Measurements from ENCODE around the gene LYPD5.
"Not testable (repeated sequence)": the region's sequence is repeated elsewhere in the genome, so short reads cannot be mapped to it uniquely, and the experiment has no call there.

The LYPD5 gene

DNA sequence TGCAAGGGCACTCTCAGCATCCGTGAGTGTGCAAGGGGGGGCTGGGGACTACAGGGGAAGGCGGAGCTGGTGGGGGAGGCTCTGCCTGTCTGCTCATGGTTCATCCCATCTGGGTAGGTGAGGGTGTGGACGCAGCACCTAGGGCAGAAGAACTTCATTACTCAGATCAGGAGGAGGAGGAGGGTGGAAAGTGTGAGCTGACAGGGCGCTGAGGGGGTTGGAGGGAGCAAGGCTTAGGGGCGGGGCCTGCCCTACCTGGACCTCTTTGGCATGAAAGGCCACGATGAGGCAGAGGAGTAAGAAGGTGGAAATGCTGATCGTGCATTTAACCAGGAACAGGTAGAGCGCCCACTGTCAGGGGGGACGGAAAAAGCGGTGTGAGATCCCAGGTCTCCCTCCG lies 26.0 kb downstream of the LYPD5 start:
- peak; percentile 70 for DNase-seq

DNA sequence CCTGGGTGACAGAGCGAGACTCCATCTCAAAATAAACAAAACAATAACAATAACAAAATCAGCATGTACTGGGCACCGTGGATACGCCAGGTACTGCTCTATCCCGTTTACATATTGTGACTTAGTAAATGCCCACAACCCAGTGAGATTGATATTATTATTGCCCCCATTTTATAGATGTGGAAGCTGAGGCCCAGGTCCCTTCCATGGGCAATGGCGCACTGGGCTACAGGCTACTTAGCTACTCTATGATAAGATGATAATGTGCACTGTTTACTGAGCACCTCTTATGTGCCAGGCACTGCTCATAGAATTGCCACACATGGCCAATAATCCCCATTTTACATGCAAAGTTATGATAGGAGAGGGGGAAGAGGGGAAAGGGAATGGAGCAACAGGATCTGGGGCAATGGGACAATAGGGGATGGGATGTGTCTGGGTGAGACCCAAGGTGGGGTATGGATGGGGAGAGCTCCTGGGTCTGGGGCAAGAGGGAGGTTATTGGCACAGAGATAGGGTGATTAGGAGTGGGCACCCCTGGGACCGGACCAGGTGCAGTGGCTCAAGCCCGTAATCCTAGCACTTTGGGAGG lies 26.9 kb downstream of the LYPD5 start:
- no peak for DNase-seq

DNA sequence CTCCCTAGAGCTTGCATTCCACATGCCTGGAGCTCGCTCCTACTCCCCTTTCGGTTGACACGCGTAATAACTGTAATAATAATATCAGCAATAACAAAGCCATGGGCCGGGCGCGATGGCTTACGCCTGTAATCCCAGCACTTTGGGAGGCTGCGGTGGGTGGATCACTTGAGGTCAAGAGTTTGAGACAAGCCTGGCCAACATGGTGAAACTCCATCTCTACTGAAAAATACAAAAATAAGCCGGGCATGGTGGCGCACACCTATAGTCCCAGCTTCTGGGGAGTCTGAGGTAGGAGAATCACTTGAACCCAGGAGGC lies 27.3 kb downstream of the LYPD5 start:
- DNase-seq = not testable (repeated sequence)

DNA sequence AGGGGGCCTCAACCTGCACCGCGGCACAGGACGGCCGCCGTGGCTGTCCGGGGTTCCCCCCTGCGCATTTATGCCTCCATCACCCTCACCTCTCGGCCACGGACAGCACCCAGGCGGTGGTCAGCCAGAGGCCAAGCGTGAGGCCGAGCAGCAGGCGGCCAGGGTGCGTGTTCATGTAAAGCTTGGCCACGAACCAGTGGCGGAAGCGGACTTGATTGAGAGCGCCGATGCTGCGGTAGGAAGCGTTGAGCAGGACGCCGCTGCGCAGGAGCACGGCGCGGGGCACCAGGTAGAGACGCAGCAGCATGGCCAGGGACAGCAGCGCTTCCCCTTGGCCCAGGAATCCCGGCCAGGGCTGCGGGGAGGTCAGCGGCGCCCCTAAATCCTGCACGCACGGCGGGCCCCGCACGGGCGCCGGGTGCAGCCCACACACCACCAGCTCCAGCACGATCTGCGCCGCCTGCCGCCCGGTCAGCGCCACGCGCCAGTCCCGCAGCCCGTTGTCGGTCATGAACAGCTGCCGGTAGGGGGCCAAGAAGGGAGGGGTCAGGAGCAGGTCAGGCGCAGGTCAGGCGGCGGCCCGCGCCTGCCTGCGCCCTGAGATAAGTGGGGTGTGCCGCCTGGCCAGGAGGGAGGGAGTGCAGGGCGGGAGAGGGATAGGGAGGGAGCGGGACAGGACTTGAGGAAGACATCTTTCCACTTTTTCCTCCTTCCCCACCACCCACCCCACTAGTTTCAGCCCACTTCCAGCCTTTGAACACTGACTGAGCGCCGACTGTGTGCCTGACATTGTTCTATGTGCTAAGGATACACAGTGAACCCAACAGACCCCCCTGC lies 27.9 kb downstream of the LYPD5 start:
- DNase-seq = no peak

GRCh38 chr19:43773725-43774102 lies 28.5 kb downstream of the LYPD5 start:
- DNase-seq = no peak

- DNase-seq = no peak
Measured at GRCh38 chr19:43769256-43769655, 33.0 kb downstream of the LYPD5 start.

DNA sequence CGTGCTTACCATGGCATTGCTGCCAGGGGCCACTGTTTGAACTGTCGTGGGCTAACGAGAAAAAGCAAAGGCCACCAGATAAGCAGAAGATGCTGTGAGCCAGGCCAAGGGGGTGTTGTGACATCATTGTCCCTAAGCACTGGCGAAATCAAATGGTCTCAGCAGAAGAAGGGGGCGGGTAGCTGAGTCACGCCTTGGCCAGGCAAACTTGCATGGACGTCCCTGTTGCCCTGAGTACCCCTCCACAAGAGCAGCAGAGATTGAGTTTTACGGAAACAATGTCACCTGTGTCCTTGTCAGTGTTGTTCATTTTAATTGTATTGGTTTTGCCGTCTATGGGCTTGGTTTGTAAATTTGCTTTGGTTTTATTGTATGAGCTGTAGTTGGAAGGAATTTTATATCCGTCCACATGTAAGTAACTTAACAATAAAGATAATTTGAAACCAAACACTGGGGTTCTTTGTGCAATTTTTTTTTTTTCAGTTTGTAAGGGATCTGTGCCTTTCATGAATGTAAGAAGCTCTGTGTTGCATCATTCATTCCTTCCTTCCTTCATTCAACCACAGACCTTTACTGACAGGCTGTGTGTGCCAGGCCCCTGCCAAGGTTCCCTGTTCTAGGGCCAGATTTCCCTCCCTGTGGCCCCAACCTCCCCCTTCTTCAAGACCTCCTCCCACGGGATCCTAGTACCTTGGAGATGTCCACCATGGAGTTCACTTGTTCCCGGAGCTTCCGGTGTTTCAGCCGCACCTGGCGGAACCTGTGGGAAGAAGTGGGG lies 33.8 kb downstream of the LYPD5 start:
- DNase-seq = no peak

DNA sequence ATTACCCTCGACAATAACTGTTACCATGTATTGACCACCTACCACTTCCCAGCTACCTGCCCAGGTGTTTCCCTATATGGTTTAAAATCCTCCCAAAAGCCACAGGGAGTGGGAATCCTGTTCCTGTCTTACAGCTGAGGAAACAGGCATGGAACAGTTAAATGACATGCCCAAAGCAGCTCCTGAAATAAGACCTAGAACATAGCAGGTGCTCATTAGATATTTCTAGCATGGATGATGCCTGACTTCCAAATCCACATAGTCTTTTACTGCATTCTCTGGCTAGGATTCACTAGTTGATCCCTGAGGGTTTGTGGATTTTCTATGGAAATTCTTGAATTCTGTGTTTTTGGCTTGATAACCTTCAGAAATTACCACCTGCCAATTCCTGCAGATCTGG lies 34.4 kb downstream of the LYPD5 start:
- DNase-seq = no peak

GRCh38 chr19:43767316-43767715 lies 34.9 kb downstream of the LYPD5 start:
- no peak for DNase-seq

DNA sequence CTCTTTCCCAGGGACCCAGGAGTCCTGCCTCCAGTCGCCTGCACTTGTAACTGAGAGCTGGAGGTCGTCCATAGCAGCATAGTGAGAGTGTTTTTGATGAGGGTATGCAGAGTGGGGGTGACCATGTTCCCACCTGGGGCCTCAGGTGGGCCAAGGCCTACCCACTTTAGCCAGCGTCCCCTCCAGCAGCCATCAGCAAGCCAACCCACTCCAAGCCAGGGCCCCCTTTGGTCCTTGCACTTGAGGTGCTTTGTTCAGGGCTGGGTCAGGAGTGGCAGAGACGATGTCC lies 35.5 kb downstream of the LYPD5 start:
- no peak for DNase-seq

DNA sequence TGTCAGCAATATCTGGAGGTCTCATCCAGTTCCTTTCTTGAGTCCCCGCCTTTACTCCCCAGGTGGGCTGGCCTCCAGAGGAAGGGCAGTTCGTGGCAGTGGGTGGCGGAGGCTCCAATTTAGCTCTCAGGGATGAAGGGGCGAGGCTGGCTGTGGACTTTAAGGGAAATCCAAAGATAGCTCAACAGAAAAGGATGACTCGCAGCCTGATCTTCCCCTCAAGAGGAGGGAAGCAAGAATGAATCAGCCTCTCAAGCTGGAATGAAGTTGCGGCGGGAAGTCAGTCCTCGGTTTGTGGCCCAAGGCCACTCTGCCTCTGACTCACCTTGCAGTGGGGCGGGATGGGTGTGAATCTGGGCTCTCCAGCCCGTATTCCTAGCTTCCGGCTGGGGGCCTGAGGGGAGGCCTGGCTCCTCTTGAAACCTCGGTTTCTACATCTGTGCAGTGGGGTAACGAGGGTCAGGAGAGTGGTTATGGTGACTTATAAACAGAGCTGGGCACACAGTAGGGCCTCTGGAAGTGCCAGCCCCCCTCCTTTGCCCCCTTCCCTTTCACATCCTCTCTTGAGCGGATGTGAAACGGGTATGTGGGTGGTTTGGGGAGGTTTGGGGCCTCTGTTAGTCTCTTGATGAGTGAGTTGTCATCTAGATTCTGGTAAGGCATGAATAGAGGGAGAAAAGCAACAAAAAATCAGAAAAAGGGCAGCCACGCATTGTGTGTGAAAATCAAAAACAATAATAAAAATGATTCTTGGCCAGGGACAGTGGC lies 37.0 kb downstream of the LYPD5 start:
- peak; percentile 97 for DNase-seq

DNA sequence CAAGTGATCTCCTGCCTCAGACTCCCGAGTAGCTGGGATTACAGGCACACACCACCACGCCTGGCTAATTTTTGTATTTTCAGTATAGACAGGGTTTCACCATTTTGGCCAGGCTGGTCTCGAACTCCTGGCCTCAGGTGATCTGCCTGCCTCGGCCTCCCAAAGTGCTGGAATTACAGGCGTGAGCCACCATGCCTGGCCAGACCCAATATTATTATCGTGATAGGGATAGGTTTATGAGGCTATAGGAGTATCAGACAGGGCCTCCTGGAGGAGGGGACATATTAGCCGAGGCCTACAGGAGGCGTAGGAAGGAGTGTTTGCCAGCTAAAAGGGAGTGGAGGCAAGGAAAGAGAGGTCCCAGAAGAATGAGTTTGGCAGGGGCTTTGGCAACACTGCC lies 37.6 kb downstream of the LYPD5 start:
- not testable (repeated sequence) for DNase-seq

GRCh38 chr19:43763473-43763939 lies 38.7 kb downstream of the LYPD5 start:
- DNase-seq = no peak

DNA sequence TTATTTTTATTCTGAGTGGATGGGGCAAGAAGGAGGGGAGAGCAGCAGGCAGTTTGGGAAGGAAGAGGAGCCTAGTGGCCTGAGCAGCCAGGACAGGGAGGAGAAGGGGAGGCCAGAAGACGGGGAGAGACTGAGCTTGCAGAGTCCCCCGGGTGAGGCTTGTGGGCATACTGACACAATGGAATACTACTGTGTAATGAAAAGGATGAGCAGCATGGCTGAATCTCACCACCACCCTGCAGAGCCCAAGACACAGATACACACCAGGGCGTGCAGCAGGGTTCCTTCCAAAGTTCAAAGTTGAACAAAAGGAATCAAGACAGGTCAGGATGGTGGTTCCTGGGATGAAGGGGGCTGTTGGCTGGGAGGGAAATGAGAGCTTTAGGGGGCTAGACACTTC lies 39.4 kb downstream of the LYPD5 start:
- DNase-seq = no peak

- DNase-seq = no peak
Measured at GRCh38 chr19:43760941-43761340, 41.3 kb downstream of the LYPD5 start.

DNA sequence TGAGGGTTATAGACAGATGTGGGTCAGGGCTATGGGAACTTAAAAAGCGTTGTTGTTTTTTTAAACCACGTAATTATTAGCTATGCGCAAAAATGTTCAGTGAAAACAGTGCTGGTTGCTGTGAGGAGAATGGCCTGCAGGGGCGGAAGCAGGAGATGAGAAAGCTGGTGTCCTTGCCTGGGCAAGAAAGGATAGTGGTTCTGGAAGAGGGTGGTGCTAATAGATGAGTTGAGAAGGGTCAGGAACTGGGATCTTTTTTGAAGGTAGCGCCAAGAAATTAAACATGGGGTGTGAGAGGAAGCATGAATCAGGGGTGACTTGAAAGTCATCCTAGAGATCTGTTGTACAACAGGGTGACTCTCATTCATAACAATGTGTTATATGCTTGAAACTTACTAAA lies 42.7 kb downstream of the LYPD5 start:
- DNase-seq = no peak

DNA sequence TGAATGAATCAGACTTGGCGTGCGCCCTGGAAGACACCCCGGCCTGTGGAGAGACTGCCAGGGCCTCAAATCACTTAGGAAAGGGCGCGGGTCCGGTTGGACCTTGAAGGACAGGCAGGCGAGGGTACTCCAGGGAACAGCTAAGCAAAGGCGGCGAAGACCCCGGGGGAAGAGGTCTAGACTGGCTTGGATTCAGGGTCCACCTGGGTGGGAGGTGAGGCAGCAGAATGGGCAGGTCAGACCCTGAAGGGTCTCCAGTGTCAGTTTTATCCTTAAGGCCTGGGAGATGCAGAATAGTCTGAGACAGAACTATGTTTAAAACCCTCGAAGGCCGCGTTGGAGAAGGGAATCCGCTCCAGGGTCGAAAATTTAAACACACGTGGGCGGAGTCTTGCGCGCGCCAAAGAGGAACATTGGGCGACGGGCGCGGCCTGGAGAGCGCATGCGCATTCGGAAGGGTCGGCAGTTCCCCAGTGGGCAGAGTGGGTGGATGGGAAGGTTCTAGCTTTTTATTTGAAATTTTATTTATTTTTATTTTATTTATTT lies 46.9 kb downstream of the LYPD5 start:
- DNase-seq = peak; percentile 92

GRCh38 chr19:43754503-43755255 lies 47.6 kb downstream of the LYPD5 start, which contains the start of gene SMG9:
SMG9 (minus strand) TSS chr19:43754962; CDS start chr19:43750741, 4,221 bp downstream.
- DNase-seq = peak; percentile 99

DNA sequence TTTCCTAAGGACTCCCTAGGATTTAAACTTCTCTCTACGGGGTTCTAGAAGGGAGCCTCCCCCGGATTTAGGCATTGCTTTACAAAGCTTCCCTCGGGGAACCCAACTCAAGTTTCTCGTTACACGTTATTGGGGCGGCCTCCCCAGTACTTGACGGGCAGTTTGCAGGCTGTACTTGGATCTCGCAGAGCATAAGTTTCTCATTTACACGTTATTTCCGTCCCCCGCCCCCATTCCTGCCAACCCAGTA lies 48.1 kb downstream of the LYPD5 start:
- DNase-seq = no peak

DNA sequence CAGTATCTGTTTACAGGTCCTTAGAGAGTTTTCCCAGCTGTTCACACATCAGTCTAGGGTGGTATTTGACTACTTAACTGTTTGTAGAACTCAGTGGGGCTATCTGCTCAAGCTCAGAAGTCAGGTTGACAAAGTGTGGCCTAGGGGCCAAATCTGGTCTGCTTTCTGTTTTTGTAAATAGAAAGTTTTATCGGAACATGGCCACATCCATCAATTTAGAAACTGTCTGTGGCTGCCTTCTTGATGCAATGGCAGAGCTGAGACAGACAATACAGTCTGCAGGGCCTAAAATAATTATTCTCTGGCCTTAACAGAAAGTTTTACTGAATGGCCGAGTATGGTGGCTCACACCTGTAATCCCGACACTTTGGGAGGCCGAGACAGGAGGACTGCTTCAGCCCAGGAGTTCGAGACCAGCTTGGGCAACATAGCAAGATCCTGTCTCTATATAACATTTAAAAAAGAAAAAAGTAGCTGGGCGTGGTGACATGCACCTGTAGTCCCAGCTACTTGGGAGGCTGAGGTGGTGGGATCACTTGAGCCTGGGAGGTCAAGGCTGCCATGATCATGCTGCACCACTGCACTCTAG lies 49.9 kb downstream of the LYPD5 start:
- DNase-seq = peak; percentile 62

- DNase-seq = peak; percentile 41
Measured at GRCh38 chr19:43751466-43752220, 50.6 kb downstream of the LYPD5 start.

Data from activated CD4-positive, alpha-beta T cell treated with anti-CD3 and anti-CD28 coated beads, Interleukin-2, Interleukin-6, amounts not matched to agents 100 ng/mL and 50 ng/mL, durations not matched to agents 16 hours and 8 hours (primary cell).